HL-60/S4 (cell line): ENCODE measurements around the gene ASS1.

ENCODE experiments used
- in situ Hi-C: fragments of 300-500 bp; cut with MboI; formaldehyde crosslinking; loops from 2 replicates; pipeline ENCODE4 v1.14.3; 2022; ENCODE audit warnings: low sequenced_read_pairs

ASS1 gene

DNA sequence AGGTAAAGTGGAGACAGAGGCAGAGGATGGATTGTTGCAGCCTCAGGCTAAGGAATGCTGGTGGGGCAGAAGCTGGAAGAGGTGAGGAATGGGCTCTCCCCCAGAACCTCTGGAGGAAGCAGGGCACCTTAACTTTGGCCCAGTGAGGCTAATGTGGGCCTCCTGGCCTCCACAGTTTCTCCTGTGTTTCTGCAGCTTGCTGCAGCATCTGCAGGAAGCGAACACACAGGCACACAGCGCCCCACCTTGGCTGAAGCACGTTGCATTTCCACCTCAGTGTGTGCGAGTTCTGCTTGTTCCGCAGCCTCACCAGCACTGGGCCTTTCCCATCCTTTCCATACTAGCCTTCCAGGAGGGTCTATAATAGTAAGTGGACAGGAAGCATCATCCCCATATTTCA, 27.2 kb upstream of the ASS1 start:
- in situ Hi-C loops = no loop called here

- in situ Hi-C loops = no loop called here
Measured at GRCh38 chr9:130418776-130419175, 26.0 kb upstream of the ASS1 start.

DNA sequence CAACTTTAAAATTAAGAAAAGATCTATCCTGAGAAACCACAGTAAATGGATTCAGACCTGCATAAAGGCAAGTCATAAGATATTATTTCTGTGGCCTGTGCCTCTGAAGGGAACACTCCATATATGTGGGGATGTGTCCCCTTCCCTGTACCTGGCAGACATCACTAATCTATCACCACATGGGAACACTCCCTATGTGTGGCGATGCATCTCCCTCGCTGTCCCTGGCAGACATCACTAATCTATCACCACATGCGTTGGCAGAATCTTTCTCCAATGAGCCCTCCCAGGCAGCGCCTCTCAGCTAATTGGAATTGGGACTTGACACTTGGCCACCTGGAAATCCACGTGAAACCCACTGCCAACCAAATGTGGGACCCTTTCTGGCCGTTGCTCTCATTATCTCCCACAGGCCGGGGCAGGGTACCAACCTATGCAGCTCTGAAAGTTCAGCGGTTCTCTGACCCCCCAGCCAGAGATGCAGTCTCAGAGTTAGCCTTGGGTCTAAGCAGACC, 25.2 kb upstream of the ASS1 start:
- in situ Hi-C loops = no loop called here

DNA sequence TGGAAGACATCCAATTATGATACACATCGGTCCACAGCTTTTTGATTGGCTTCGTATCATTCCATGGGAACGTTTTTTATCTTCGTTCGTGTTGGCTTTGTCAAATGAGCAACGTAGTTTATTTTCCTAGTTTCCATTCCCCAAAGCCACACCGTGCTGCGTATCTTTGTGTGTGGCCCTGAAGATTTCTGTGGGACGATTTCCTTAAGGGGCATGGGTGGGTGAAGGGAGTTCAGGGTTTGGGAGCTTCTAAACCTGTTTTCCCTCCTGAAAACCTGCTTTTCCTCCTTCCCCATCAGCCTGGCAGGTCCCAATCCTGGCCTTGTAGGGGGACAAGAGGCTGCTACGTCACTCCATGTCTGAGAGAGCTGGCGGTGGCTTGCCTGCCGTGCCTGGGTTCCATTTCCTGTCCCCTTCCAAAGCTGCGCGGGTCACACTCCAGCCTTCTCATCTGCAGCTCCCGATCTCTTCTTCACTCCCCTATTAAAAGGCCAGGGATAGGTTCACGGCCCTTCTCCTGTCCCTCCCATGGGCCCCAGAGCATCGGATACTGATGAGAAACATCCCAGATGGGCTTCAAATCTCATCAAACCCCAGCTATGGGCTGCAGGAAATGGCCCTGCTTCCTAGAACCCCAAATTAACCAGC, 23.5 kb upstream of the ASS1 start:
- in situ Hi-C loops = no loop called here

DNA sequence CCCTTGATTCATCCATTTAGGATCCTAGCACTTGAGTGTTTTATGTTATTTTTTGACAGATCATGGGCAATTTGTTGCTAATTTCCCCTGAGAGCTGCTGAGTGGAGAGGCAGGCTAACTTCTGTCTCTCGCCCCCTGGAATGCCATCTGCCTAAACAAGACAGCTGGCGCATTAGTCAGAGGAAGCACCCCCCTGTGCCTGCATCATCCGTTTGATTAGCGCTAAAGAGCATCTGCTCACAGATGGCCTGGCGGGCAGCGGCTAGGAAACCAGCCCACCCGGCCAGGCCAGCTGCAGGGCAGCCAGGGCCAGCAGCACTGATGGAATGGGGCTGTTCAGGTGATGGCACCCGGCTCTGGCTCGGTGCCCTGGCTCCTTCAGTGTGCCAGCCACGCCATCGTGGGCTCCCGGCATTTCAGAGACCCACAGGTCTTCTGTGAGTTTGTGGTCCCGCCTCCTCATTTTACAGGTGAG, 22.9 kb upstream of the ASS1 start:
- in situ Hi-C loops = no loop called here

GRCh38 chr9:130422546-130422945, 22.2 kb upstream of the ASS1 start:
- in situ Hi-C loops = no loop called here

DNA sequence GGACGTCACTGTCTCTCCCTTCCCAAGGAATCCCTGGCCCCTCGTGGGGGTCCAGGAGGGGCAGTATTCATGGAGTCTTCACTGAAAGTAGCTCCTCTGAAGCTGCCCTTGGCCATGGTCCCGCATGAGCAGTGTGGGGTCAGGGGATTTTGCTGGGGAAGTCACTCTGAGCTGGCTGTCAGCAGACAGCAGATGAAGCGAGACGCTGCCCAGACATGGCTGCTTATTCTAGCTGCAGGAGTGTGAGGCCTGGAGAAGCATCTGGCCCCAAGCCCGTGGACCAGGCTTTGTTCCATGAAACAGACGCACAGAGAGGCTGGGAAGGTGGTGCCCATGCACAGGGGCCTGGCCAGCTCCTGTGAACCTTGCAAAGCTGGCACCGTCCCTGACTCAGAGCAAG, 21.5 kb upstream of the ASS1 start:
- in situ Hi-C loops = no loop called here

DNA sequence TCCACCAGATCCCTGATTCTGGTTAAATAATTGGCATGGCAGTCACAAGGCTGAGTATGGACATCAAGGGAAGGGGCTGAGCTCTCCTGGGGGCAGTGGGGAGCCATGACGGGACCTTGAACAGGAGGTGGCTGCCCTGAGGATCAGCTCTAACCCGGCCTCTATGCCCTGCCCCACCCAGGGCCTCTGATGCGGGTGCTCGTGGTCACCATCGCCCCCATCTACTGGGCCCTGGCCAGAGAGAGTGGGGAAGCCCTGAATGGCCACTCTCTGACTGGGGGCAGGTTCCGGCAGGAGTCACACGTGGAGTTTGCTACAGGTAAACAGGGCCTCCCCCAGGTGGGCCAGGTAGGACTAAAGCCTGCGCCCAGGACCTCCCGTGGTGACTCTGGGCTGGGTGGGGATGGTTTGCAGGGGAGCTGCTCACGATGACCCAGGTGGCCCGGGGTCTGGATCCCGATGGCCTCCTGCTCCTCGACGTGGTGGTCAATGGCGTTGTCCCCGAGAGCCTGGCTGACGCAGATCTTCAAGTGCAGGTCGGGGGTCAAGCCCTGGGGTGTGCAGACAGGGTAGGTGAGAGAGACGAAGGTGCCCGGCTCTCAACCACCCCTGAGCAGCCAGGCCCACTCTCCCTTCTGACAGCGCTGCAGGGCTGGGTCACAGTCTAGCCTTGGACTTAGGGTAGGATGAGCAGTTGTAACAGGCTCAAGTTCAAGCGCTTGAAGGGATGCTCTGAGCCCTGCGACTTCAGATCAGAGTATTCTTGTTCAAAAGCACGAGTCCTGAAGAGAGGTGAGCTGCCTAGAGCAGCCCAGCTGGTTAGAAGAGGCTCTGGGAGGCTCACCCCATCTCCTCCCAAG, 19.9 kb upstream of the ASS1 start:
- in situ Hi-C loops = no loop called here

GRCh38 chr9:130425741-130426466, 18.9 kb upstream of the ASS1 start:
- in situ Hi-C loops = no loop called here

- in situ Hi-C loops = no loop called here
Measured at GRCh38 chr9:130426467-130426773, 18.3 kb upstream of the ASS1 start.

GRCh38 chr9:130426883-130427282, 17.9 kb upstream of the ASS1 start:
- in situ Hi-C loops = no loop called here

GRCh38 chr9:130427326-130427725, 17.4 kb upstream of the ASS1 start:
- in situ Hi-C loops = no loop called here

DNA sequence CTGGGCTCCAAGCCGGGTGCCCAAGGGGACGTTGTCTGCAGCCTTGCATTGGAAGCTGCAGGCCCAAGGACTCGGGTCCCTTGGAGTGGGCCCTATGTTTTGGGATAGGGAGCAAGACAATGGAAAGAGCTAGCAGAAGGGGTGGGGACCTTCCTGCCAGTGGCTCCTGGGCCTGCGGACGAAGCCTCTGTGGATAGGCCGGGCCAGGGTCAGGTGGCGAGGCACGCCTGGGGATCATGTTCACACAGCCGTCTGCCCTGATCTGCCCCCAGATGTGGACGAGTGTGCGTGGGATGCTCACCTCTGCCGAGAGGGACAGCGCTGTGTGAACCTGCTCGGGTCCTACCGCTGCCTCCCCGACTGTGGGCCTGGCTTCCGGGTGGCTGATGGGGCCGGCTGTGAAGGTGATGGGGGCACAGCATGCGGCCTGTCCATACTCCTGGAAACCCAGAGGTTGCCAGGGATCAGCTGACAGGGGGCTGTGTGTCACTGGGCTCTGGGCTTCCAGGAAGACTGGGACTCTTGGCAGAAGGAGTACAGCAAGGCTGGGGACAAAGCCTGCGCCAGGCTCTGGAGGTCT, 16.6 kb upstream of the ASS1 start:
- in situ Hi-C loops = no loop called here

DNA sequence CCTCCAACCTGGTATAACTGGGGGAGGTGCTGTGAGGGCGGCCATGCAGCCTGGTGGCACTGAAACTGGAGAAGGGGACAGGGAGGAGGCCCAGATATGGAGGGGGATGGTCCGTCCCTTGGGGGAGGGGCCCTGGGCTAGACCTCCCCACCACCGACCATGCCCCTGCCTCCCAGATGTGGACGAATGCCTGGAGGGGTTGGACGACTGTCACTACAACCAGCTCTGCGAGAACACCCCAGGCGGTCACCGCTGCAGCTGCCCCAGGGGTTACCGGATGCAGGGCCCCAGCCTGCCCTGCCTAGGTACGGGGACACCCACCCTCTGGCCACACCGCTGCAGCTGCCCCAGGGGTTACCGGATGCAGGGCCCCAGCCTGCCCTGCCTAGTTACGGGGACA, 15.4 kb upstream of the ASS1 start:
- in situ Hi-C loops = no loop called here

GRCh38 chr9:130429831-130430230, 14.9 kb upstream of the ASS1 start:
- in situ Hi-C loops = no loop called here

- in situ Hi-C loops = no loop called here
Measured at GRCh38 chr9:130430232-130430631, 14.5 kb upstream of the ASS1 start.

- in situ Hi-C loops = no loop called here
Measured at GRCh38 chr9:130430734-130431535, 13.8 kb upstream of the ASS1 start.

DNA sequence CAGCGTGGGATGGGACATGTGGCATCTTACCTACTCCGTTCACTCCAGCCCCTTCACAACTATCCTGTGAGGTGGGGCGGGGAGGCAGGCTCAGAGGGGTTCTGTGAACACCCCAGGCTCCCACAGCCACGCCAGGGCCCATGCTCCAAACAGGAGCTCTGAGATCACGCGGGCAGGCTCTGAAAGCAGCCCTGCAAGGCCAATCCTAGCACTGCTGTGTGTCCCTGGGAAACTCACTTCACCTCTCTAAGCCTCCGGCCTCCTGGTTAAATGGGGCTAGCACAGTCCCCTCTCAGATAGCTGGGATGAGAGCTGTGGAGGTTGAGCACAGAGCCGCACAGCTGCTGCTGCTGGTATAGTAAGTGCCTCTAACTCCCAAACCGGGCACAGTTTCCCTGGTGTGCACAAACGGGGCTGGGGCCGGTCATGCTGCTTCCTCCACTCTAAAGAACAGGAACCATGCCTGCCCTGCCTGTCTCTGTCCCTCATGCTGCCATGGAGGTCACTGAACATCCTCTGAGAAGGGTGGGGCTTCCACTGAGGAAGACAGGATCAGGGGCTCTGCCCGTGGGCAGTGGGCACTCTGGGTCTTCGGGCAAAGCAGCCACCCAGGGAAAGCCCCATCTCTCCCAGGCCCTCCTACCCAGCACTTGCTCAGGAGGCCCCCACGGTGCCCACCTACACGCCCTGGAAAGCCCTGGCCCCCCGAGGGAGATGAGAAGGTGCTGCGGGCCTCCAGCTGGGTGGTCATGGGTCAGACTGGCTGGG, 13.0 kb upstream of the ASS1 start:
- in situ Hi-C loops = no loop called here

DNA sequence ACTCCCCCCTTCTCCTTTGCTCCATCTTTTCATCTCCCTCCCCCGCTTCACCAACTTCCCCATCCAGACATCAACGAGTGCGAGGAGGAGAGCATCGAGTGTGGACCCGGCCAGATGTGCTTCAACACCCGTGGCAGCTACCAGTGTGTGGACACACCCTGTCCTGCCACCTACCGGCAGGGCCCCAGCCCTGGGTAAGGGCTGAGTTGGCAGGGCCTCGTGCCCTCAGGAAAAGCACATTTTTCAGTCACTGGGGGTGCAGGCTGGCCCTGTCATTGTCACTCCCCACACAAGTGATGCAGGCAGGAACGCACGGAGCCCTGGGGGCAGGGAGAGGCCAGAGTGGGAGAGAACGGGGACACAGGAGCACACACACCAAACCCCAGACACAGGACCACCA, 12.4 kb upstream of the ASS1 start:
- in situ Hi-C loops = no loop called here

DNA sequence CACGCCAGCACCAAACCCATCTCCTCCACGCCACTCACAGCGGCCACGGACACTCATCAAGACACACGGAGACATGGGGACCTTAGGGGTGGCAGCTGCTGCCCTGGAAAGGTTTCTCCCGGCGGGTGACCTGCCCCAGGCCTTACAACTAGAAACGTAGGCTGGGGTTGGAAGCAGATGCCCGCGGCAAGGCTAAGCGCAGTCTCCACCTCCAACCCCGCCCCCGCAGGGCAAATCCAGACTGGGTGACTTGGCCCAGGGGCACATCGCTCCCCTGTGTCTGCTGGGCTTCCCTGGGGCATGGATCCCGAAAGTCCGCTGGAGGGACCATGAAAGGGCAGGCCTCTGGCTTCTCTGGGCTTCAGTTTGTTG, 12.0 kb upstream of the ASS1 start:
- in situ Hi-C loops = no loop called here
